ENCODE measurements around the gene ZNF18.
"Not testable (repeated sequence)": the region's sequence is repeated elsewhere in the genome, so short reads cannot be mapped to it uniquely, and the experiment has no call there.

The ZNF18 gene

DNA sequence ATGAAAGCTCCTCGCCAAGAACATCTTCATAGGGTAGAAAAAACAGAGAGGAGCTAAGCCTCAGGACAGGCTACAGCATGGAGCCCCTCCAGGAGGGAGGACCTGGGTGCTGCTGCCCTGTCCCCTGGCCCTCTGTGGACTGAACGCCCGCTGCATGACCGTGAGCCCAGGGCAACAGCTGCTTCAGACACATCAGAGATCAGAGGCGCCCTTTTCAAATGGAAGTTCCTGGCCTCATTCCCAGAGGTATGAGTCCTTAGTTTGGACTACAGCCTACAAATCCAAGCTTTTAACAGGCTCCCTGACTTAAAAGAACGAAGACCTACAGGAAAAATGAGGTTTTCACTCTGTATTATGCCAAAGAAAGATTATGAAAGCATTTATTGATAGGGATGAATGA, 48.5 kb downstream of the ZNF18 start:
- no peak for DNase-seq (ENCODE audit: low spot score)
- in situ Hi-C loops (cut with MboI; ENCODE audit: low pct_unique_long_range_greater_than_20kb, low sequenced_read_pairs, unreplicated experiment), result no loop called here
- TF ChIP-seq, protein P1, sequence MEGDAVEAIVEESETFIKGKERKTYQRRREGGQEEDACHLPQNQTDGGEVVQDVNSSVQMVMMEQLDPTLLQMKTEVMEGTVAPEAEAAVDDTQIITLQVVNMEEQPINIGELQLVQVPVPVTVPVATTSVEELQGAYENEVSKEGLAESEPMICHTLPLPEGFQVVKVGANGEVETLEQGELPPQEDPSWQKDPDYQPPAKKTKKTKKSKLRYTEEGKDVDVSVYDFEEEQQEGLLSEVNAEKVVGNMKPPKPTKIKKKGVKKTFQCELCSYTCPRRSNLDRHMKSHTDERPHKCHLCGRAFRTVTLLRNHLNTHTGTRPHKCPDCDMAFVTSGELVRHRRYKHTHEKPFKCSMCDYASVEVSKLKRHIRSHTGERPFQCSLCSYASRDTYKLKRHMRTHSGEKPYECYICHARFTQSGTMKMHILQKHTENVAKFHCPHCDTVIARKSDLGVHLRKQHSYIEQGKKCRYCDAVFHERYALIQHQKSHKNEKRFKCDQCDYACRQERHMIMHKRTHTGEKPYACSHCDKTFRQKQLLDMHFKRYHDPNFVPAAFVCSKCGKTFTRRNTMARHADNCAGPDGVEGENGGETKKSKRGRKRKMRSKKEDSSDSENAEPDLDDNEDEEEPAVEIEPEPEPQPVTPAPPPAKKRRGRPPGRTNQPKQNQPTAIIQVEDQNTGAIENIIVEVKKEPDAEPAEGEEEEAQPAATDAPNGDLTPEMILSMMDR (IDR thresholded peaks at IDR 0.05; ENCODE audit: extremely low read depth, insufficient read depth, missing control alignments), result no peak

DNA sequence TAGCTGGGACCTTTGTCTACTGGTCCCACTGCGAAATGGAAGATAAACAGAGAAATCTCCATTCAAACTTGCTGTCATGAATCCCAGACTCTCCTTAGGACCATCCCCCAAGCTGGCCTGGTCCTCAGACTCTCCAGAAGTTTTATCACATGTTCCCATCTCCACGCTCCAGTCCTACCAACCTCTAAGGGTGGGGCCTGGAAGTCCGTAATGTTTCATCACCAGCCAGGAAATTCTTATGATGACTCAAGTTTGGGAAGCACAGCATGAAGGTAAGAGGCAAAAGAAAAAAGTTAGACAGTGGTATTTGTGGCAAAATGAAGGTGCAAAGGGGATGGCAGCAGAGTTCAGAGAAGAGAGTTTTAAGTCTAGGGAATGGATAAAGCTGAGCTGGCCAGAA, 52.7 kb downstream of the ZNF18 start:
- DNase-seq (ENCODE audit: low spot score), result no peak

DNA sequence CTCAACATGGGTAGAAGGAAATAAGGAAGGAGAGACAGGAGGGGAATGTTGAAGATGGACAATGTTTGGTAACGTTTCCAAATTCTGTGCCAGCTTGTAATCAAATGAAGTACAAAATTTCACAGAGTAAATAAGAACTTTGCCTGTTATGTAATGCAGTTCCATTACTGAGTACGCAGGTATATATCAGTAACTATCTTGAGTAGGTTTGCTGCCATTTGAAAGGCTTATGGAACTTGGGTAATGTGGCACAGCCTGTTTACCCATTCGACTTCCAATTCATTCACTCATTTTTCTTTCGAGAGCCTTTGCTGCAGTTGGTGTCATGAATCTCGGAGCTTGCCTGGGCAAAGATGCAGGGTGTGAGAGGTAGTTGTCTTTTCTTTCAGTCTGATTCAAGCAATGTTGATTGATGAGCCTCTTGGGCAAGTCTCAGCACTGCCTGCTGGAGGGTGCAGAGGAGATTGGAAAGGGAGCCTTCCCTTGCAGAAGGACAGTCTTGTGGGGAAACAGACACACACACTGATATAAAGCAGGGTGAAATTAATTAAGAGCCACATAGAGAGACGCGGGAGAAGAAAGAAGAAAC, 53.4 kb downstream of the ZNF18 start:
- TF ChIP-seq, protein P1 (IDR thresholded peaks at IDR 0.05; ENCODE audit: extremely low read depth, insufficient read depth, missing control alignments), result no peak
- in situ Hi-C loops (cut with MboI; ENCODE audit: low pct_unique_long_range_greater_than_20kb, low sequenced_read_pairs, unreplicated experiment), result no loop called here

More for the DNA sequence above, 52.7 kb downstream of the ZNF18 start:
- in situ Hi-C loops (cut with MboI; ENCODE audit: low pct_unique_long_range_greater_than_20kb, low sequenced_read_pairs, unreplicated experiment), result no loop called here
- TF ChIP-seq, protein P1 (IDR thresholded peaks at IDR 0.05; ENCODE audit: extremely low read depth, insufficient read depth, missing control alignments), result no peak

DNA sequence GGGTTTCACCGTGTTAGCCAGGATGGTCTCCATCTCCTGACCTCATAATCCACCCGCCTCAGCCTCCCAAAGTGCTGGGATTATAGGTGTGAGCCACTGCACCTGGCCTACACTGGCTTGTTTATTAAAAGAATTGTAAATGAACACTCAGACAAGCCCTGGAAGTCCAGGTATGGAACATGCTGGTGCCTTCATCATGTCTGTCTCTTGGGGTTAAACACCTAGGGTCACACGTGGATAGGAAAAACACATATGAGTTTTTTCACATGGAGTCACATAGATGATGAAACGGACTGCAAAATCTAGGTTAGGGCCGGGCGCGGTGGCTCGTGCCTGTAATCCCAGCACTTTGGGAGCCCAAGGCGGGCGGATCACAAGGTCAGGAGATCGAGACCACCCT, 54.2 kb downstream of the ZNF18 start:
- in situ Hi-C loops (cut with MboI; ENCODE audit: low pct_unique_long_range_greater_than_20kb, low sequenced_read_pairs, unreplicated experiment); DNase-seq (ENCODE audit: low spot score): not testable (repeated sequence)

More for the DNA sequence above, 53.4 kb downstream of the ZNF18 start:
- DNase-seq (ENCODE audit: low spot score), result no peak

DNA sequence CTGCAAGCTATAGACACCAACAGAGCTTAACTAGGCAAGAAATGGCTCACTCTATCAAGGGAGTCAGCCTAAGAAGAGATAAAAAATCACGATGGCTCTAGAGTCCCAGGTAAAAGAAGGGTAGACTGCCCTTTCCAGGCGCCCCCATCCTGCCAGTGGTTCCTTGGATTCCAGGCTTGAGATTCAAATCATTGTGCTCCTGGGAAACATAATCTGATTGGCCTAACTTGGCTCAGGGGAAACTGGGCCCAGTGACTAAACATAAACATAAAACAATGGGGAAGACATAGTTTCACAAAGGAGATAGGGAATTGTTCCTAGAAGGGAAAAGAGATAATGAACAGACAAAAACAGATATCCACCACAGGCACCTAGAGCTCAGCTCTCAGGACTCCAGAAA, 56.4 kb downstream of the ZNF18 start:
- in situ Hi-C loops (cut with MboI; ENCODE audit: low pct_unique_long_range_greater_than_20kb, low sequenced_read_pairs, unreplicated experiment), result no loop called here
- TF ChIP-seq, protein P1 (IDR thresholded peaks at IDR 0.05; ENCODE audit: extremely low read depth, insufficient read depth, missing control alignments), result no peak
- DNase-seq (ENCODE audit: low spot score), result no peak

DNA sequence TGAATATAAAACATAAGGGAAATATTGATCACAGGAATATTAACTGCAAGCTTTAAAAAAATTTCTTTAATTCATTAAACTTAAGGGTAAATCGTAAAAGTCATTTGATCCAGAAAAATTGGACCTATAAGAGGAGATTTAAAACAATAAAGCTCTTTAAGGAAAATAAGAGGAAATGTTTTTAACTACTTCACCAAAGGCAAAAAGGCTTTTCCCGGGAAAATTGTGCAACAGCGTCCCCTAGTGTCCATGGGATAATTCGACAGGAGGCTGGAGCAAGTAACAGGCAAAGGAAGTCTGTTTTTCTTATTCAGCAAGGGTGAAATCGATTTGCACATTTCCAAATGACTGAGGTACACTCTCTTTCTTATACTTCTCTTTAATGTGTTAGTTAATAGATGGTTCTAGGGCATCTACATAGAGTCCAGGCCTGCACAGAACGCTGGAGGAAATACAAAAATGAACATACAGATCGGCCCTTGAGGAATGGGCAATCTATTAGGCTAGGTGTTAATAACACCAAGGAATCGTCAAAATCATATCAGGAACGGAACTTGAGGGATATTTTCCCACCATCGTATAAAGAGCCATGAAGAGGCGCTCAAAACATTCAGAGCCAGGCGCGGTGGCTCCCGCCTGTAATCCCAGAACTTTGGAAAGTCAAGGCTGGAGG, 61.4 kb downstream of the ZNF18 start:
- in situ Hi-C loops (cut with MboI; ENCODE audit: low pct_unique_long_range_greater_than_20kb, low sequenced_read_pairs, unreplicated experiment), result no loop called here
- TF ChIP-seq, protein P1 (IDR thresholded peaks at IDR 0.05; ENCODE audit: extremely low read depth, insufficient read depth, missing control alignments), result peak; percentile 29
- no peak for DNase-seq (ENCODE audit: low spot score)

DNA sequence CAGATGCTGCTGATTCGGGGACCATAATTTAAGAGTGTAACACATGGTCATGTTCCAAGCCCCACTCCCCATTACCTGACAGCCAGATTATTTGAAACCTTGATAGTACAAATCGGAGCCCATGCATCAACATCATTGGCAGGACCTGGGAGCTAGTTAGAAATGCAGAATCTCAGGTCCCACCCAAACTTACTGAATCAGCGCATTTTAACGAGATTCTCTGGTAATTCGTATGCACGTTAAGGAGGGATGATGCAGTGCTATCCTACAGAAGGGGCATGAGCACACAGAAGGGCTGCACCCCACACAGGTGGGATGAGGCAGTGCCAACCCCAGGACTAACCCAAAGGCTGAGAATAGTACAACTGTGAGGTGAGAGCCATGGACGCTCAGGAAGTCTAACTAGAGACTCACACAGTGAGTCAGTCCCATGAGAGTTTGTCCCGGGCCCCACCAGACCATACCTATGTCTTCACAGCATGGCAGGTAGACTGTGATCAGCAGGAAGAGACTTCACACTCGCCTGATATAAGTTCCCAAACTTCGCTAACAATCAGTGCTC, 64.9 kb downstream of the ZNF18 start:
- in situ Hi-C loops (cut with MboI; ENCODE audit: low pct_unique_long_range_greater_than_20kb, low sequenced_read_pairs, unreplicated experiment), result no loop called here
- no peak for DNase-seq (ENCODE audit: low spot score)
- TF ChIP-seq, protein P1 (IDR thresholded peaks at IDR 0.05; ENCODE audit: extremely low read depth, insufficient read depth, missing control alignments), result no peak

Data from GM13977 (cell line).